GM19239 (cell line): ENCODE data around the gene CGB5.

ENCODE experiments used
- DNase-seq: peaks from one replicate; pipeline ENCODE4 v3.0.0; 2011; ENCODE audit warnings: low spot score; ENCODE audit not compliant: insufficient read length
- FAIRE-seq: peaks from 2 replicates; lab custom pipeline; 2011; peaks lifted over from hg19 to GRCh38; lab: Jason Lieb, UNC

CGB5 gene

DNA sequence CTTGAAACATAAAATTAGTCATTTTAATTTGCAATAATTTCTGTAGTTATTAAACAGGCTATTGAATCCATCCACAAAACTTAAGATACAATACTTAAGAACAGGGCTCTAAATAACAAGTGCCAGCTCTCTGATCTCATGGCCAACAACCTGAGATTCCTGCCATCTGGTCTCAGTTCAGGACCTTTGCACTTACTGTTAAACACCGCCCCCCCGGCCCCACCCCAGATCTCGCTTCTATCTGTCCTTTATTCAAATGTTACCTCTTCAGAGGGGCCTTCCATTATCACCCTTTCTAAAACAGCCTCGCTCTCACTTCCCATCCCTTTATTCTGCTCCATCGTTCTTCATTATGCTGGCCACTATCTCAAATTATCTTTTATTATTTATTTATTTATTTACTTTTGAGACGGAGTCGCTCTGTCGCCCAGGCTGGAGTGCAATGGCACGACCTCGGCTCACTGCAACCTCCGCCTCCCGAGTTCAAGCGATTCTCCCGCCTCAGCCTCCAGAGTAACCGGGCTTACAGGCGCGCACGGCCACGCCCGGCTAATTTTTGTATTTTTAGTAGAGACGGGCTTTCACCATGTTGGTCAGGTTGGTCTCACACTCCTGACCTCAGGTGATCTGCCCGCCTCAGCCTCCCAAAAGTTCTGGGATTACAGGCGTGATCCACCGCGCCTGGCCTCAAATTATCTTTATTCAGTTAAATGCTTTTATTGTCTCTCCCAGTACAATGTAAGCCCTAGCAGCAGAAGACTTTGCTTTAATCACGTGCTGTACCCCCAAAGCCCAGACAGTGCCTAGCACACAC lies 40.8 kb downstream of the CGB5 start:
- DNase-seq (no peak), FAIRE-seq (no peak)

- FAIRE-seq (peak; percentile 98), DNase-seq (peak; percentile 95)
Measured at GRCh38 chr19:49085020-49085867, 41.6 kb downstream of the CGB5 start, which contains the start of gene SNRNP70. Gene SNRNP70 (plus strand): TSS chr19:49085451. CDS start chr19:49086415, 964 bp downstream.

DNA sequence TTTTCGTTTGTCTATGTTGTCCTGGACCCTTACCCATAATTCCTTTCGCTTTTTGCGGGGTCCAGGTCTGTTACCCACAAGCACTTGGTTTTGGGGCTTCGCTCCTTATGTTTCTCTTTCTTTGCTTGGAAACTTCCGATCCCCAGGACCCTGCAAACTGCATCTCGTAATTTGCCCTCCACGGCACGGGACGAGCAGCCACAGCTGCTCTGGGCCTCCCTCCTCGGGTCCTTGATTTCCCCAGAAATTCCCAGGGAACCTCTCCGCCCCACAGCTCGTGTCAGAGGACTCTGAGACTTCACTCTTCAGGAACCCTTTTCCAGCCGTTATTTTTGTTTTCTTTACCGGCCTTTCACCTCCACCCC lies 42.2 kb downstream of the CGB5 start:
- DNase-seq: no peak
- peak; percentile 80 for FAIRE-seq

DNA sequence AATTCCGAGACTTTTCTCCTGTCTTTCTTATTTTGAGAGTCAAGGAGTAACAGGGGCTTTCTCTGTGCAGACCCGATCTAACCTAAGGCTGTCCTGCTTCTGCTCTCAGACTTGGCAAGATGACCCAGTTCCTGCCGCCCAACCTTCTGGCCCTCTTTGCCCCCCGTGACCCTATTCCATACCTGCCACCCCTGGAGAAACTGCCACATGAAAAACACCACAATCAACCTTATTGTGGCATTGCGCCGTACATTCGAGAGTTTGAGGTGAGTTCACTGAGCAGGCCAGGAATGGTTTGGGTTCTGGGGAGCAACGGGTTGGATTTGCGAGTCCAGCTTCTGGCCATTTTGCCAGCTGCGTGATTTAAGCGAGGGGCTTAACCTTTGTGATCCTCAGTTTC lies 42.6 kb downstream of the CGB5 start:
- FAIRE-seq (no peak), DNase-seq (no peak)

DNA sequence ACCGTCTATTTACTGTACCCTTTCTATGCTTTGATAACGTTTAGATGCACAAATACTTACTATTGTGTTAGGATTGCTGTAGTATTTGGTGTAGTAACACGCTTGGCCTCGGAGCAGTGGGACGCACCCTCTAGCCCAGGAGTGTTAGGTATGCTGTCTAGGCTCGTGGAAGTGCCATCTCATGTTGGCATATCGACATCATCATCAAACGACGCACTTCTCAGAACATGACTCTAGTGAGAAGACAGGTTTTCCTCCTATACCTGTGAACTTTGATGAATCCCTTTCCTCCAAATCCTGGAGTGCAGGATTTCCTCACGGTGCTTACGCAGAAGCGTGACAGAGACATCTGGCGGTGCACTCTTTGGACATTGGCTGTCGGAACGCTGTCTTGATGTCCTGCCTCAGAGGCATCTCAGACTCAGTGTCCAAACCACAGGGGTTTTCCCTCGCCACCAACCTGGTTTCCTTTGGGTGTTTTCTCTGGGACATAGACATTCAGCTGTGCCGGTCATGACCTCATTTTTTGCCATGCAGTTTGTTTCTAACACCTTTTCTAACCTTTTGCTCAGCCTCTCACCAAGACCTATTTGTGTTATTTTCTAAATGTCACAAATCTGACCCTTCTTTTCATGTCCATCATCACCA lies 47.9 kb downstream of the CGB5 start:
- no peak for DNase-seq
- FAIRE-seq: no peak

DNA sequence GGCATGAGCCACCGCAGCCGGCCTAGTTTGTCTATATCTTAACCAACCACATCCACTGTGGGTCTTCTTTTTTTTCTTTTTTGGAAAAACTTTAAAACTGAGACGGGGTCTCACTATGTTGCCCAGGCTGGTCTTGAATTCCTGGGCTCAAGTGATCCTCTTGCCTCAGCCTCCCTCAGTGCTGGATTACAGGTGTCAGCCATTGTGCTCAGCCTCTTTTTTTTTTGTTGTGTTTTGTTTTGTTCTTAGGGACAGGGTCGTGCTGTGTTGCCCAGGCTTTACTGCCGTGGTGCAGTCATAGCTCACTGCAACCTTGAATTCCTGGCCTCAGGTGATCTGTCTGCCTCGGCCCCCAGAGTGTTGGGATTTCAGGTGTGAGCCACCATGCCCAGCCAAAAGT lies 49.0 kb downstream of the CGB5 start:
- FAIRE-seq (no peak), DNase-seq (no peak)
